KMS-11 (cell line): ENCODE results near the gene PLCH1.

ENCODE experiments used
- H2AFZ ChIP-seq: fragments of 200-600 bp; sonication (generic); 2 replicates; pipeline ENCODE4 v1.6.1; 2016; ENCODE audit warnings: antibody characterized with exemption, mixed run types, low read depth
- H3K27ac ChIP-seq: fragments of 200-600 bp; sonication (generic); 2 replicates; pipeline ENCODE4 v1.6.1; 2016; ENCODE audit warnings: mild to moderate bottlenecking, mixed run types
- H3K27me3 ChIP-seq: fragments of 200-600 bp; sonication (generic); 2 replicates; pipeline ENCODE4 v1.6.1; 2017; ENCODE audit warnings: mild to moderate bottlenecking, low read depth, mixed run types, moderate library complexity; ENCODE audit not compliant: insufficient read depth
- H3K36me3 ChIP-seq: fragments of 200-600 bp; sonication (generic); 2 replicates; pipeline ENCODE4 v1.6.1; 2017; ENCODE audit warnings: mild to moderate bottlenecking, mixed run types; ENCODE audit not compliant: insufficient read depth
- H3K4me1 ChIP-seq: fragments of 200-600 bp; sonication (generic); 2 replicates; pipeline ENCODE4 v1.6.1; 2016; ENCODE audit warnings: mild to moderate bottlenecking, low read depth, mixed run types; ENCODE audit not compliant: poor library complexity, severe bottlenecking
- H3K4me2 ChIP-seq: fragments of 200-600 bp; sonication (generic); 2 replicates; pipeline ENCODE4 v1.7.0; 2016; ENCODE audit warnings: mild to moderate bottlenecking, mixed run types
- H3K4me3 ChIP-seq: fragments of 200-600 bp; sonication (generic); IDR thresholded peaks from 2 replicates; pipeline ENCODE4 v1.6.1; 2017; ENCODE audit warnings: low read depth, low read length, mixed read lengths; ENCODE audit not compliant: insufficient read depth
- H3K79me2 ChIP-seq: fragments of 200-600 bp; sonication (generic); 2 replicates; pipeline ENCODE4 v1.6.1; 2016; ENCODE audit warnings: low read depth, mixed run types; ENCODE audit not compliant: insufficient read depth
- H3K9ac ChIP-seq: fragments of 200-600 bp; sonication (generic); 2 replicates; pipeline ENCODE4 v1.6.1; 2016; ENCODE audit warnings: mild to moderate bottlenecking, mixed run types
- H4K20me1 ChIP-seq: fragments of 200-600 bp; sonication (generic); 2 replicates; pipeline ENCODE4 v1.6.1; 2016; ENCODE audit warnings: mild to moderate bottlenecking, mixed run types; ENCODE audit not compliant: insufficient read depth
- TF ChIP-seq, protein P1 (sequence below): fragments of 200-600 bp; sonication (generic); conservative IDR thresholded peaks from 2 replicates; pipeline ENCODE4 v1.6.1; 2017; ENCODE audit warnings: low read depth, mild to moderate bottlenecking, antibody characterized with exemption, low read length, moderate library complexity, mixed read lengths

Gene PLCH1

DNA sequence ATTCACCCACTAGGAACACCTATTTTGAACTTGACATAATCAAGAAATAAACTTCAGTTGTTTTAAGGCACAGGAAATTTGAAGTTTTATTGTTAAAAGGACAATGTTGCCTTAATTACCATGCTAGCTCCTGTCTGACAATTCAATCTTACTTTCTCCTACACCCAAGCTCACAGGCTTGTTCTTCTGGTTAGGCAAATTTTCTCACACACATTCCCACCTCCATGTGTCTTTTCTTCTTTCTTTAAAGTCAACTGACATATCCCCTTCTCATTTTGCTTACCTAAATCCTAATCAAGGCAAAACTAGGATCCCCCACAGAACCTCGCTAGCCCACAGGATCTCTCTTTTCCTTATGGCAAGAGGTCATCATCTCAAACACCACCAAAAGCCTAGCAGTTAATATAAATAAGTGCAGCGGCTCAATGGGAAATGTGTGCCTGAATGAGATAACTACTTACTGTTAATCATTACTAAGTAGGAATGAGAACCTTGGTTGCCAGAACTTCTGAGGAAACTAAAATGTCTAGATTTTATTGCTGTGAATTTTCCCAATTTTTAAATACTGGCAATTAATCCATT lies 189.3 kb downstream of the PLCH1 start:
- TF ChIP-seq, protein P1, sequence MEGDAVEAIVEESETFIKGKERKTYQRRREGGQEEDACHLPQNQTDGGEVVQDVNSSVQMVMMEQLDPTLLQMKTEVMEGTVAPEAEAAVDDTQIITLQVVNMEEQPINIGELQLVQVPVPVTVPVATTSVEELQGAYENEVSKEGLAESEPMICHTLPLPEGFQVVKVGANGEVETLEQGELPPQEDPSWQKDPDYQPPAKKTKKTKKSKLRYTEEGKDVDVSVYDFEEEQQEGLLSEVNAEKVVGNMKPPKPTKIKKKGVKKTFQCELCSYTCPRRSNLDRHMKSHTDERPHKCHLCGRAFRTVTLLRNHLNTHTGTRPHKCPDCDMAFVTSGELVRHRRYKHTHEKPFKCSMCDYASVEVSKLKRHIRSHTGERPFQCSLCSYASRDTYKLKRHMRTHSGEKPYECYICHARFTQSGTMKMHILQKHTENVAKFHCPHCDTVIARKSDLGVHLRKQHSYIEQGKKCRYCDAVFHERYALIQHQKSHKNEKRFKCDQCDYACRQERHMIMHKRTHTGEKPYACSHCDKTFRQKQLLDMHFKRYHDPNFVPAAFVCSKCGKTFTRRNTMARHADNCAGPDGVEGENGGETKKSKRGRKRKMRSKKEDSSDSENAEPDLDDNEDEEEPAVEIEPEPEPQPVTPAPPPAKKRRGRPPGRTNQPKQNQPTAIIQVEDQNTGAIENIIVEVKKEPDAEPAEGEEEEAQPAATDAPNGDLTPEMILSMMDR = no peak

DNA sequence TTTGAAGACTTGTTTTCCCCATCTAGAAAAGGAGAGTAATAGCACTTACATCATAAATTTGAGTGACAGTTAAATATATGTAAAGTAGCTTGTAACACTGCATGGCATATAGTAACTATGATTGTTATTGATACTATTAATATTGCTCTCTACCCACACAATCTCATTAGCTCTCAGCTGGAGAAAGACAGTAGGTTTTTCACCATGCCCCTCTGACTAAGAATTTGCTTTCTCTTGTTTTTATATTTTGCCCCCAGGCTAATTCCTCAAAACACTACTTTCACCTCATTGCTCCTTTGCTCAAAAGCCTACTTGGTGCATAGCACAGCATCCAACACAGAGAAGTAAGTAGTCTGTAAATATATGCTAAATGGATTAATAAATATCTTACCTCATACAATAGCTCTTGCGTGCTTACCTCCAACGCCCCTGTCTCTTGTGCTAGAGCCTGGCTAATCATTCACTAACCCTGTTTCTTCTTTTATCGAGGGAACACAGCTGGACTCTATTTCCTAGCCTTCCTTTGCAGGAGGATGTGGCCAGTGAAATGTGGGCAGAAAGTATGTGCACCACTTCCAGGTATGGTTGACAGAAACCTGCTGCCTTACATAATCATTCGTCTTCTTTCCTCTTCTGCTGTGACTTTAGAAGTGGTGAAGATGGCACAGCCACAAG lies 190.0 kb downstream of the PLCH1 start:
- TF ChIP-seq, protein P1 = no peak
- Histone ChIP-seq H3K4me2 (no peak overlapping the region), H3K9ac (no peak overlapping the region)

More for the DNA sequence above, 189.3 kb downstream of the PLCH1 start:
- no peaks in the 10 kb centered on the region for H3K36me3 ChIP-seq
- no peaks in the 10 kb centered on the region for H4K20me1 ChIP-seq
- H2AFZ ChIP-seq = no peak overlapping the region
- no peak overlapping the region for H3K9ac ChIP-seq
- no peaks in the 10 kb centered on the region for H3K27me3 ChIP-seq
- H3K79me2 ChIP-seq = no peaks in the 10 kb centered on the region
- H3K4me1 ChIP-seq = no peaks in the 10 kb centered on the region
- H3K4me2 ChIP-seq = no peak overlapping the region
- no peak overlapping the region for H3K4me3 ChIP-seq
- no peak overlapping the region for H3K27ac ChIP-seq

DNA sequence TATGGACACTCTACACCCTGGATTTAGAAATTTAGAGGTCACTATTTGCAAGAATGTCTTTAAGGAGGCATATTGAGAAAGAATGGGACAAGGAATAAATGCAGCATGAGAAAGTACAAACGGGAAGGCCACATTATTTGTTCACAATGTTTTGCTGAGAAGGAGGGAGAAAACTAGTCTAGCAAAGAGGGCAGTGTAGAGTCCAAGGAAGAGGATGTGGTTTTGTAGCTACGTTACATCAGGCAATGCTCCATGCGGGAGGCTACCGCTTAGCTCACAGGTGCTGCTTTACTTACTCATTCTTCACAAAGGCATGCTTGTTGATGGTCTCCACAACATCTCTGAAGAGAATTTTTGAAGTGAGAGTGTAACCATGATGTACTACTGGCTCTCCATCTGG lies 191.1 kb downstream of the PLCH1 start:
- Histone ChIP-seq H3K27ac (no peak overlapping the region), H3K79me2 (no peaks in the 10 kb centered on the region), H3K27me3 (no peaks in the 10 kb centered on the region), H2AFZ (no peak overlapping the region), H3K4me3 (no peak overlapping the region), H3K9ac (no peak overlapping the region), H3K36me3 (no peaks in the 10 kb centered on the region), H3K4me2 (no peak overlapping the region), H4K20me1 (no peaks in the 10 kb centered on the region), H3K4me1 (no peaks in the 10 kb centered on the region)
- TF ChIP-seq, protein P1 = no peak

More for the DNA sequence above, 190.0 kb downstream of the PLCH1 start:
- H3K79me2 ChIP-seq = no peaks in the 10 kb centered on the region
- no peaks in the 10 kb centered on the region for H3K4me1 ChIP-seq
- no peaks in the 10 kb centered on the region for H4K20me1 ChIP-seq
- H3K27ac ChIP-seq = no peak overlapping the region
- no peaks in the 10 kb centered on the region for H3K27me3 ChIP-seq
- no peak overlapping the region for H3K4me3 ChIP-seq
- no peaks in the 10 kb centered on the region for H3K36me3 ChIP-seq
- H2AFZ ChIP-seq = no peak overlapping the region

DNA sequence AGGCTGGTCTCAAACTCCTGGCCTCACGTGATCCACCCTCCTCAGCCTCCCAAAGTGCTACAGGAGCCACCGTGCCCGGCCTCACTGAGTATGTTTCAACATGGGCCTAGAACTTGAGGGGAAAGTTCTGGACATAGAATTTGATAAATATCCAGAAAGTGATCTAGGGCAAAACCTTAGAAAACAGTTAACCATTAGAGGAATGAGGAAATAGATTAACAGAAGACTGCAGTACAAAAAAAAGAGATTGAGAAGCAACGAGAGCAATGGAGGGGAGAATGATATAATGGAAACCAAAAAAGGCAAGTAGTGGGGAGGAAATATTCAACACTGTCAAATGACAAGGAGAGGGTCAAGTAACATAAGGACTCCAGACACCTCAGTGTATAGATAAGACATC lies 191.5 kb downstream of the PLCH1 start:
- Histone ChIP-seq H3K36me3 (no peaks in the 10 kb centered on the region), H2AFZ (no peak overlapping the region), H3K79me2 (no peaks in the 10 kb centered on the region), H3K9ac (no peak overlapping the region), H4K20me1 (no peaks in the 10 kb centered on the region), H3K27me3 (no peaks in the 10 kb centered on the region), H3K4me1 (no peaks in the 10 kb centered on the region), H3K27ac (no peak overlapping the region), H3K4me3 (no peak overlapping the region), H3K4me2 (no peak overlapping the region)
- TF ChIP-seq, protein P1 = no peak
